Stomach smooth muscle (tissue), 2 donors: Measurements from ENCODE around the gene OPN4.

Experiments
- H3K27ac ChIP-seq: one replicate; pipeline ENCODE4 v1.7.0; 2013; ENCODE audit warnings: mild to moderate bottlenecking, low read length, inconsistent platforms
- H3K27me3 ChIP-seq, 2 donors: one replicate each; pipeline ENCODE4 v1.7.0; 2013; ENCODE audit warnings: low read length in 2 of 2; ENCODE audit not compliant: insufficient read depth in 2 of 2, control insufficient read depth in 1 of 2
- H3K36me3 ChIP-seq, 2 donors: one replicate each; pipeline ENCODE4 v1.7.0; 2013; ENCODE audit warnings: low read length in 2 of 2; ENCODE audit not compliant: control insufficient read depth in 2 of 2, insufficient read depth in 2 of 2
- H3K4me1 ChIP-seq: one replicate; pipeline ENCODE4 v1.7.0; 2013; ENCODE audit warnings: low read length; ENCODE audit not compliant: control insufficient read depth, insufficient read depth
- H3K4me3 ChIP-seq, 2 donors: one replicate each; pipeline ENCODE4 v1.7.0; 2013; ENCODE audit warnings: low read length in 2 of 2
- H3K9ac ChIP-seq, 2 donors: one replicate each; pipeline ENCODE4 v1.7.0; 2013; ENCODE audit warnings: low read length in 2 of 2, mild to moderate bottlenecking in 1 of 2
- H3K9me3 ChIP-seq, 2 donors: one replicate each; pipeline ENCODE4 v1.7.0; 2013; ENCODE audit warnings: low read length in 2 of 2; ENCODE audit not compliant: control insufficient read depth in 2 of 2
- donor health status: healthy.
- donor health status: Pancreatic carcinoma.

Gene OPN4

DNA sequence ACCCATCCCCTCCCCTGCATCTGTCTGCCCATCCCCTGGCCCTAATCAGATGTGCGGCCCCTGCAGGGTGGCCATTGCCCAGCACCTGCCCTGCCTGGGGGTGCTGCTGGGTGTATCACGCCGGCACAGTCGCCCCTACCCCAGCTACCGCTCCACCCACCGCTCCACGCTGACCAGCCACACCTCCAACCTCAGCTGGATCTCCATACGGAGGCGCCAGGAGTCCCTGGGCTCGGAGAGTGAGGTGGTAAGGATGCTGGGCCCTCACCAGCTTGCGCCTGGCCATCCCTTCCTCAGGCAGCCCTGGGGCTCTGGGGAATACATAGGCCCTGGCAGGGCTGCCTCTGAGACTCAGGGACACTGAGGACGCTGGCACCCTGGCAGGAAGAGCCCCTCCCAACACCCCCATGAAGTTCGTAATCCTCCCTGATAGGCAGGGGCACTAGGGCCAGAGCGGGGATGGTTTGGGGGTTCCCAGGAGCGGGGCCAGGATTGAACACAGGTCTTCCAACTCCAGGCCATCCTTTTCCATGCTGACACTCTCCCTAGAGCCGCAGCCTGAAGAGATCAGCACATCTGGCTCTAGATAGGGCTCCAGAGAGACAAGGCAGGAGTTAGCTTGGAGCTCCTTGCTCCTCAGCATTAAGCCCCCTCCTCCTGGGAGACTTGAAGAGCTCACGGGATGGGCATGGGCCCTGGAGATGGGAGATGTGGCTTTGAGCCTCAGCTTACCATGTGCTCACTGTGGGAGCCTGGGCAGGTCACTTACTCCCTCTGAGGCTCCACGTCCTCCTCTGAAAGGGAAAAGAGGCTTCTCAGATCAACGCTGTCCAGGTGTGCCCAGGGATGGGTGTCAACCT, 8.1 kb downstream of the OPN4 start:
- H3K27ac ChIP-seq: no peak overlapping the region
- H3K9me3 ChIP-seq: no peaks in the 10 kb centered on the region
- peaks cover 34% of the 10 kb centered on the region for H3K4me1 ChIP-seq
- no peak overlapping the region for H3K4me3 ChIP-seq
- H3K27me3 ChIP-seq: no peaks in the 10 kb centered on the region
- no peaks in the 10 kb centered on the region for H3K36me3 ChIP-seq
- no peak overlapping the region for H3K9ac ChIP-seq

DNA sequence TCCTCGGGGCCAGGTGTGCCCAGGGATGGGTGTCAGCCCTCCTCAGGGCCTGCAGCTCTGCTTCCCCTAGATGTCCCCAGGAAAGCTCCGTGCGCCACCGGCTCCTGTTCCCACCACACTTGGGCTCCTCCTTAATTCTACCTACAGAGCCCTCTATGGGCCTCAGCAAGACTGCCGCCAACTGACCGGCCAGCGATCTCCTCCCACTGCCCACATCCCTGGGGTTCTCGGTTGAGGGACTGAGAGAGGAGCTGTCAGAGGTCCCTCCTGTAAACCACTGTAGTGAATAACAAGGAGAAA, 8.6 kb downstream of the OPN4 start:
- H3K27ac ChIP-seq: no peak overlapping the region
- no peak overlapping the region for H3K4me3 ChIP-seq
- no peaks in the 10 kb centered on the region for H3K27me3 ChIP-seq
- H3K9me3 ChIP-seq: no peaks in the 10 kb centered on the region
- H3K36me3 ChIP-seq: no peaks in the 10 kb centered on the region
- no peak overlapping the region for H3K9ac ChIP-seq
- H3K4me1 ChIP-seq: peaks cover 40% of the 10 kb centered on the region

DNA sequence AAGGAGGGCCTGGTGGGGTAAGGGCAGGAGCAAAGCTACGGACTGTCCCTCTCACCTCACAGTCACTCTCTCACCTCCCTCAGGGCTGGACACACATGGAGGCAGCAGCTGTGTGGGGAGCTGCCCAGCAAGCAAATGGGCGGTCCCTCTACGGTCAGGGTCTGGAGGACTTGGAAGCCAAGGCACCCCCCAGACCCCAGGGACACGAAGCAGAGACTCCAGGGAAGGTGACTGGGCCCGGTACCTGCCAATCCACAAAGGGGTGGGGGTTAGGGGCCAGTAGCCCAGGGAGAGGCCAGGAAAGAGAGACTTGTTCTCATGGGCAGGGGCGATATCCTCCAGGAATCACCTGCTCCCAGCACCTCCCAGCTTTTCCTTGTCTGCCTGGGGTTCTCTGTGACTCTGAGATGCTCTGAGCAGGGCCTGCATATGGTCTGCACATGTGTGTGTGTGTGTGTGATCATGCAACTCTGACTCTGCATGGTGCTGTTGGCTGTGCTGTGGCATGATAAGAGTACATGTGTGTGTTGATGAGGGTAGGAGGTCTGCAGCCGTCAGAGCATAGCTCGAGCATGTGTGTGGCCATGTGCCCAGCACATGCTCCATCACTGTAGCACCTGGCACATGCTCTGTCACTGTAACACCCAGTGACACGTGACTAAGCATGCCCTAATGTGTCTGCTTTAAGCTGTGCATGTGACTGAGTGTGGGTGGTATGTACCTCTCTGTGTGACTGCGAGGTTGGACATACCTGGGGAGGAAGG, 9.4 kb downstream of the OPN4 start:
- peak overlapping the region; percentile 60 for H3K27ac ChIP-seq
- H3K27me3 ChIP-seq: no peaks in the 10 kb centered on the region
- H3K4me1 ChIP-seq: peaks cover 43% of the 10 kb centered on the region
- H3K36me3 ChIP-seq: no peaks in the 10 kb centered on the region
- H3K4me3 ChIP-seq: no peak overlapping the region
- H3K9me3 ChIP-seq: no peaks in the 10 kb centered on the region
- H3K9ac ChIP-seq: no peak overlapping the region

DNA sequence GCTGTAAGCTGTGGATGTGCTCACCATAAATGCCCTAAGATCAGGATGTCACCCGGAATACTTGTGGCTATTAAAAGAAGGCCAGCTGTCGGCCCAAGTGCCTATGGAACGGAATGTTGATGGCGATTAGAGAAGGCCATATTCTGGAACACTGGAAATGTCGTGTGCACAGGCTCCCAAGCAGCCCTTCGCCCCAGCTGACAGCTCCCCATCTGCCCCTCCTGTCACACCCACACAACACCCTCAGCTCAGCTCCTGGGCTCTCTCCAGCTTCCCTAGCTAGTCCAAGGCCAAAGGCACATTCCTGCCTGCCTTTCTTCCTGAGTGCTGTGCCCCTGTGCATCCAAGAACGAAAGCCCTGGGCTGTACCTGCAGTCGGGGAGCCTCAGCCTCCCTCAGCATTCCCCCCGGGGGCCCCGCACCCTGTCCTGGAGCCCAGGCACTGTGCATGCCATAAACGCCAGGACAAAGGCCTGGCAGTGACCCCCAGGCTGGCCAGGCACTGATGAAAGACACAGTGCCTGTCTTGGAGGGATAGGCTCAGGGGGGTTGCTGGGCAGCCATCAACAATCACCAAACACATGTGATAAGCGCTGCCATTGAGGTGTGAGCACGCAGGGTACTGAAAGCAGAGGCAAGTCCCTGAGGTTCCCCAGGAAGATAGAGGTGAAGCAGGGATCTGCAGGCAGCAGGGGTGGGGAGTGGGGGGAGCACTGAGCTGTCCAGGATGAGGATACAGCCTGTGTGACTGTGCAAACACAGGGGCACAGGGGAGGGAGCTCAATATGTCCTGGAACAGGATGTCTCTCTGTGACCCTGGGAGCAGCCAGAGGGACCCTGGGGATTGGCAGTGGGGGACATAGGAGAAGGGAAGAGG, 10.2 kb downstream of the OPN4 start:
- Histone ChIP-seq H3K27me3 (no peaks in the 10 kb centered on the region), H3K4me3 (no peak overlapping the region), H3K27ac (peak overlapping the region; percentile 60), H3K9me3 (no peaks in the 10 kb centered on the region), H3K36me3 (no peaks in the 10 kb centered on the region), H3K9ac (peak overlapping the region in 1 of 2 donors; percentile 47), H3K4me1 (peaks cover 51% of the 10 kb centered on the region)

DNA sequence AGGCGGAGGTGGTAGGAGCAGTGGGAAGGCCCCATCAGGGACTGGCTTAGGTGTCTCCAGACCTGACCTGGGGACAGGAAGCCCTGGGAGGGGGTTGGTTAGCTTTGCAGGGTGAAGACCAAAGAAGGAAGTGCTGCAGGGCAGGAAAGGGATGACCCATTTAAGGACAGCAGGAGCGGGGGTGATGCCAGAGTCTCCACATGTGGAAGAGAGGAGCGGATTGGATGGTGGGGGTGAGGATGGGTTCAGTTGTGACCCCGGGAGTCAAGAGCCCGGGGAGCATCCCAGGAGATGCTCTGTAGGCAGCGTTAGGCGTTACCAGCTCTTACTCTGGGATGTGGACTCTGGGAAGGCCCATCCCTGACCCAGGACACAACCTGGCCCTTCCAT, 10.9 kb downstream of the OPN4 start:
- H3K27ac ChIP-seq: peak overlapping the region; percentile 97
- H3K4me1 ChIP-seq: peaks cover 56% of the 10 kb centered on the region
- no peaks in the 10 kb centered on the region for H3K9me3 ChIP-seq
- no peak overlapping the region for H3K9ac ChIP-seq
- H3K36me3 ChIP-seq: no peaks in the 10 kb centered on the region
- H3K27me3 ChIP-seq: no peaks in the 10 kb centered on the region
- no peak overlapping the region for H3K4me3 ChIP-seq

DNA sequence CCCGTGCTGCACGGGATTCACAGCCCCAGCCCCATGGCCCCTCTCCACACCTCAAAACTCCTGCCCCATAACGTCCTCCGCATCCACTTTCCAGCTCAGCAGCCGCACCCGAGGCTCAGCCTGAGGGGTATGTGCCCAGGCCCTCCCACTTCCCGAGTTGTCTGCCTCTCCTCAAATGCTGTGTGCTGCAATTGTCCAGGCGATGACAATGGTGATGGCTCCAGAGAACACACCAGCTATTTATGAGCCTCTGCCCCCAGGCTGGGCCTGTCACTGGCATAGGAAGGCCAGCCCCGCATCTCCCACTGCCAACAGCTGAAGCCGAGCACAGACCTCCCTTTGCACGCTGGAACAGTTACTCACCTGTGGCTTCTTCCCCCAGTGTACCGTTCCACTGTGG, 11.5 kb downstream of the OPN4 start:
- Histone ChIP-seq H3K27ac (peak overlapping the region; percentile 97), H3K9ac (no peak overlapping the region), H3K36me3 (no peaks in the 10 kb centered on the region), H3K9me3 (no peaks in the 10 kb centered on the region), H3K4me1 (peaks cover 62% of the 10 kb centered on the region), H3K4me3 (no peak overlapping the region), H3K27me3 (no peaks in the 10 kb centered on the region)

DNA sequence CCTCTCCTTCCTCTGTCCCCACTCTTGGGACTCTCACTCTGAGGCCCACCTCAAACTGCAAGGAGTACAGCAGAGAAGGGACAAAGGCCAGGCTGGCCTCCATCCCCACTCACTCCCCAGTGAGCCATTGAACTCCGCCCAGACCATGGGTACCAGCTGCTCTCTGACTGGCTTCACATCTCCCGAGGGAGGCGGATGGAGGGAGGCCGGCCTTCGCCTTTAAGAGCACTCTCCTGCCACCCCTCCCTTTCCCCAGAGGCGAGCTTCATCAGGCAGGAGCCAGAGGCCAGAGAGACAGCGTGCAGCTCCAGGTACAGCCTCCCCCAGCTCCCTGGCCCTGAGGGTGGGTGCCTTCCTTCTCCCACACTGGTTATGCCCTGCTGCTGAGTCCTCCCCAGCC, 12.2 kb downstream of the OPN4 start:
- H3K9ac ChIP-seq: no peak overlapping the region
- no peaks in the 10 kb centered on the region for H3K36me3 ChIP-seq
- no peaks in the 10 kb centered on the region for H3K27me3 ChIP-seq
- peak overlapping the region in 1 of 2 donors; percentile 3 for H3K4me3 ChIP-seq
- peaks cover 67% of the 10 kb centered on the region for H3K4me1 ChIP-seq
- peak overlapping the region; percentile 97 for H3K27ac ChIP-seq
- no peaks in the 10 kb centered on the region for H3K9me3 ChIP-seq

DNA sequence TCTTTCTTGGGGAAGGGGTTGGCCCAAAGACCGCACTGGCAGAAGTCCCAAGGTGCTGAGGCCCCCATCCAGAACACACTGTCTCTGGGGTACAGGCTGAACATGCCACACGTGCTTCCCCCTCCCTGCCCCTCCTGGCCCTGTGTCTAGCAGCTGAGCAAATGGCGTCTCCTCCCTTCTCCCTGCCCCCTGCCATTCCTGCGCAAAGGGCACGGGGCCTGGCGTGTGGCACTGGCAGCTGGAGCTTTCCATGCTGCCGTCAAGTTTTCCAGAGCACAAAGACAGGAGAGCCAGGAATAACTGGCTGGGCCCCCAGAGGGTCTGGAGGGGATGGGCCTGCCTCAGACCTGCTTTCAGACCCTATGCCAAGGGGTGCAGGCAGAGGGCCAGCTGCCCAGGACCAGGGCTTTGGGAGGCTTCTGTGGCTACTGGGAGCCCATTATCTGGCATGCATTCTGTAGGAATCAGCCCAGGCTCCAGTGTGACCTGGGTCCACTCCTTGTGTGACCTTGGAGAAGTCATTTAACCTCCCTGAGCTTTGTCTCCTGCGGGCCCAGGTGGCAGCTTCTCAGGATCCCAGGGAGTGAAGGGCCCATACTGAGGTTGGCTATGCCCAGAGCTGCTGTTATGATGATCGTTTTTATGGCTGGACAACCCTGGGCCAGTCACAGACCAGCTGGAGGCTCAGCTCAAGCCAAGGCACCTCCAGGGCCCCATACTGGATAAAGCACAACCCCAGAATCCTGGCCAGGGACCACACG, 13.3 kb downstream of the OPN4 start:
- Histone ChIP-seq H3K9ac (peak overlapping the region; percentile 78 to 90), H3K4me3 (peak overlapping the region; percentile 77 to 87), H3K4me1 (peaks cover 68% of the 10 kb centered on the region), H3K36me3 (no peaks in the 10 kb centered on the region), H3K27ac (peak overlapping the region; percentile 97), H3K9me3 (no peaks in the 10 kb centered on the region), H3K27me3 (no peaks in the 10 kb centered on the region)

DNA sequence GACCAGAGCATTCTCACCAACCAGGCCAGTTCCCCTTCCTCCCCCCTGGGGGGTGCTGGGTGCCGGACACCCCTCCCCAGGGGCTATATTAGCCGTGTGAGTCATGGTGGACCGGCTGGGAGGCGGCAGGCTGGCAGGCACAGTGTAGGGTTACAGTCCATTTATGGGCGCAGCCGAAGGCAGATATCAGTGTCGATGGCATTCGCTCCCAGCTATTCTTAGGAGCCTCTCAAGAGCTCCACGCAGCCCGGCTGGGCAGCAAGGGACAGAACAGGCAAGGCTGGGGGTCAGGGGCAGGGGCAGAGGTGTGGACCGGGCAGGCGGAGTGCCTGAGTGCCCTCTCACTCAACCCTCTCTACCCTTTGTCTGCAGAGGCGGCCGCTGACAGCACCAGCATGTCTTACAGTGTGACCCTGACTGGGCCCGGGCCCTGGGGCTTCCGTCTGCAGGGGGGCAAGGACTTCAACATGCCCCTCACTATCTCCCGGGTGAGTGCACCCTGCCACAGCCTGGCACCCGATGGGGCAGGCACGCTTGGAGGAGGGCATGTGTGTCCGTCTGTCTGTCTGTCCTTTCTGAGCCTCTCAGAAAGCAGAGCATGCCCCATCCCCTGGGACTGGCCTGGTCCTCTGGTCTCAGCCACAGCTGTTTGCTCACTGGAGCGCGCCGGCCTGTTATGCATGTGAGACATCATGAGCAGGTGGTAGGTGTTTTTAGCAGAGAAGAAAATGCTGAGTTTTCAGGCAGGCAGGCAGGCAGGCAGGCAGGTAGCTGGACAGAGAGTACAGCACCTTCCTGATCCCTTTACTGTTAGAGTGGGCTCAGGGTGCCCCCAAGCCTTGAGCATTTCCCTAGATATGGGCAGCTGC, 14.2 kb downstream of the OPN4 start, which contains the start of gene LDB3:
Gene LDB3, plus strand, starts transcription at position 215 of the 869 bp plus-strand sequence. Its CDS starts 181 bp downstream, at position 396.
- H3K27ac ChIP-seq: peak within 1 kb of the TSS; percentile 97
- no peaks in the 10 kb centered on the region for H3K27me3 ChIP-seq
- H3K36me3 ChIP-seq: no peaks in the 10 kb centered on the region
- no peaks in the 10 kb centered on the region for H3K9me3 ChIP-seq
- H3K9ac ChIP-seq: peak within 1 kb of the TSS; percentile 78 to 90
- peaks cover 78% of the 10 kb centered on the region for H3K4me1 ChIP-seq
- H3K4me3 ChIP-seq: peak within 1 kb of the TSS; percentile 77 to 87
